K562 (cell line): ENCODE results near the gene AGAP3. TPM values are rescaled to one million over a fixed set of nuclear protein-coding genes. Genes with fewer than 3 reads are reported as not detected.

ENCODE experiments used
- ATAC-seq: fragments of 200-7000 bp; cut with Tn5 transposase; 3 replicates; pipeline ENCODE4 v1.9.1; 2020; ENCODE audit warnings: moderate library complexity
- BruUV-seq: library from RNA; stranded (reverse); fragments of 400-500 nt; replicated peaks from 2 replicates; lab custom pipeline; 2021; lab: Mats Ljungman, UMichigan
- CTCF ChIA-PET: fragments of 300-600 bp; formaldehyde crosslinking; extraction: SDS; loops from one replicate; lab custom pipeline; 2021; ENCODE audit warnings: low intra/inter-chr PET ratio; lab: Yijun Ruan, JAX
- POLR2A ChIA-PET: fragments of 300-600, 350-650 bp; sonication (Branson Sonifier 250); formaldehyde crosslinking; extraction: SDS; loops from one replicate; lab custom pipeline; 2021; ENCODE audit warnings: antibody characterized with exemption, inconsistent platforms; lab: Yijun Ruan, JAX
- DNase-seq, 4 experiments: peaks; one replicate each; pipeline versions ENCODE4 v3.0.0 to v3.0.0-alpha.2; 2011 to 2018; ENCODE audit warnings: low spot score in 3 of 4, mixed read lengths in 3 of 4; ENCODE audit errors: extremely low read depth in 1 of 4
- FAIRE-seq: peaks from 2 replicates; lab custom pipeline; 2011; peaks lifted over from hg19 to GRCh38; lab: Jason Lieb, UNC
- H2AFZ ChIP-seq: 2 replicates; pipeline ENCODE4 v1.6.0; 2011; ENCODE audit warnings: low read depth, low read length, control low read depth, inconsistent platforms
- H3K27ac ChIP-seq: fragments of 200-600 bp; 3 replicates; pipeline ENCODE4 v1.8.0; 2011; ENCODE audit warnings: low read depth, mild to moderate bottlenecking, control low read depth, inconsistent platforms, low read length, moderate library complexity, mixed read lengths; ENCODE audit errors: extremely low read depth
- H3K27me3 ChIP-seq, 2 experiments: fragments of 300-600 bp in 1 of 2; 2 replicates in 1 of 2; 3 replicates in 1 of 2; pipeline versions ENCODE4 v1.6.0 to v1.8.0; 2011; ENCODE audit warnings: inconsistent platforms in 2 of 2, low read length in 2 of 2, mild to moderate bottlenecking in 1 of 2, mixed read lengths in 1 of 2, moderate library complexity in 1 of 2; ENCODE audit not compliant: control insufficient read depth in 2 of 2, insufficient read depth in 2 of 2
- H3K36me3 ChIP-seq: fragments of 300-600 bp; 3 replicates; pipeline ENCODE4 v1.8.0; 2011; ENCODE audit warnings: mild to moderate bottlenecking, low read length, inconsistent platforms; ENCODE audit not compliant: control insufficient read depth, insufficient read depth
- H3K4me1 ChIP-seq, 2 experiments: fragments of 200-600 bp in 1 of 2; replicated peaks in 1 of 2; 2 replicates in 1 of 2; 3 replicates in 1 of 2; pipeline versions ENCODE4 v1.5.1 to v1.8.0; 2011; ENCODE audit warnings: inconsistent platforms in 2 of 2, low read length in 2 of 2, mild to moderate bottlenecking in 1 of 2, mixed read lengths in 1 of 2, moderate library complexity in 1 of 2; ENCODE audit not compliant: control insufficient read depth in 2 of 2, insufficient read depth in 2 of 2
- H3K4me2 ChIP-seq: 2 replicates; pipeline ENCODE4 v1.6.1; 2011; ENCODE audit warnings: low read length, control low read depth, inconsistent platforms, mixed read lengths; ENCODE audit not compliant: insufficient read depth
- H3K4me3 ChIP-seq: fragments of 200-600 bp; sonication (generic), shearing (Covaris generic); 2 replicates; pipeline ENCODE4 v1.5.1; 2016; ENCODE audit warnings: control low read depth, inconsistent platforms
- H3K79me2 ChIP-seq: fragments of 200-600 bp; 3 replicates; pipeline ENCODE4 v1.8.0; 2011; ENCODE audit warnings: low read length, inconsistent platforms; ENCODE audit not compliant: control insufficient read depth, insufficient read depth
- H3K9ac ChIP-seq, 2 experiments: 2 replicates each; pipeline versions ENCODE4 v1.6.0 to v1.6.1; 2011; ENCODE audit warnings: low read depth in 2 of 2, low read length in 2 of 2, control low read depth in 1 of 2, inconsistent platforms in 1 of 2, mild to moderate bottlenecking in 1 of 2, mixed read lengths in 1 of 2; ENCODE audit not compliant: insufficient read depth in 1 of 2
- H3K9me1 ChIP-seq: one replicate; pipeline ENCODE4 v1.6.0; 2011; ENCODE audit warnings: inconsistent platforms, mild to moderate bottlenecking, low read length, moderate library complexity; ENCODE audit not compliant: control insufficient read depth, insufficient read depth
- H3K9me3 ChIP-seq: replicated peaks from 2 replicates; pipeline ENCODE4 v1.5.1; 2011; ENCODE audit warnings: low read depth, low read length, inconsistent platforms; ENCODE audit not compliant: control insufficient read depth, insufficient read depth
- H4K20me1 ChIP-seq: replicated peaks from 2 replicates; pipeline ENCODE4 v1.6.1; 2011; ENCODE audit warnings: low read length, inconsistent platforms, mixed read lengths; ENCODE audit not compliant: control insufficient read depth, insufficient read depth
- FOXK2 ChIP-seq, 2 experiments: fragments of 450-650 bp; IDR thresholded peaks in 1 of 2; conservative IDR thresholded peaks in 1 of 2; 2 replicates each; pipeline ENCODE4 v1.6.1; 2016; ENCODE audit warnings: low read depth in 2 of 2, mild to moderate bottlenecking in 1 of 2
- GATAD2B ChIP-seq: fragments of 450-650 bp; IDR thresholded peaks from 2 replicates; pipeline ENCODE4 v1.6.1; 2017; ENCODE audit warnings: mild to moderate bottlenecking, borderline replicate concordance
- MCM3 ChIP-seq: fragments of 450-650 bp; IDR thresholded peaks from 2 replicates; pipeline ENCODE4 v1.6.1; 2016
- MYBL2 ChIP-seq, 2 experiments: fragments of 450-650 bp in 1 of 2; sonication (generic) in 1 of 2; formaldehyde crosslinking in 1 of 2; IDR thresholded peaks; 2 replicates each; pipeline versions ENCODE4 v1.6.1 to v1.8.1; 2017 to 2022; ENCODE audit warnings: borderline replicate concordance in 1 of 2, inconsistent platforms in 1 of 2, low read depth in 1 of 2, mild to moderate bottlenecking in 1 of 2, missing genetic modification reagents in 1 of 2, moderate library complexity in 1 of 2
- NFRKB ChIP-seq: fragments of 450-650 bp; IDR thresholded peaks from 2 replicates; pipeline ENCODE4 v1.6.1; 2016; ENCODE audit warnings: low read depth
- NRF1 ChIP-seq, 2 experiments: fragments of 450-650 bp; IDR thresholded peaks in 1 of 2; conservative IDR thresholded peaks in 1 of 2; 2 replicates each; pipeline ENCODE4 v1.6.1; 2014; ENCODE audit warnings: mild to moderate bottlenecking in 2 of 2
- NUFIP1 ChIP-seq: fragments of 450-650 bp; IDR thresholded peaks from 2 replicates; pipeline ENCODE4 v1.6.1; 2018; ENCODE audit not compliant: partially characterized antibody
- POLR2G ChIP-seq: fragments of 200-400 bp; formaldehyde crosslinking; IDR thresholded peaks from 2 replicates; pipeline ENCODE4 v1.6.1; 2017; ENCODE audit warnings: low read depth, mild to moderate bottlenecking, antibody characterized with exemption, low read length, moderate library complexity
- SIN3A ChIP-seq, 2 experiments: fragments of 150-350 bp in 1 of 2; IDR thresholded peaks; 2 replicates each; pipeline ENCODE4 v1.6.1; 2011 to 2016; ENCODE audit warnings: borderline replicate concordance in 2 of 2, low read depth in 2 of 2, low read length in 2 of 2, mild to moderate bottlenecking in 2 of 2, moderate library complexity in 2 of 2; ENCODE audit not compliant: control insufficient read depth in 1 of 2
- TBL1XR1 ChIP-seq, 2 experiments: IDR thresholded peaks; 2 replicates each; pipeline ENCODE4 v1.6.1; 2012; ENCODE audit warnings: improper control_type of control experiment in 2 of 2, low read length in 2 of 2, mild to moderate bottlenecking in 1 of 2
- ZNF830 ChIP-seq: fragments of 250-450 bp; sonication (Bioruptor Pico); IDR thresholded peaks from 2 replicates; pipeline ENCODE4 v1.5.0; 2021; ENCODE audit warnings: mild to moderate bottlenecking
- WGBS: fragments of 100-300 bp; shearing (Covaris generic); methylation state at CpG from one replicate; pipeline ENCODE4 v1.1.6; 2016; ENCODE audit warnings: low coverage, mixed read lengths; ENCODE audit not compliant: insufficient coverage; ENCODE audit errors: missing lambda C conversion rate; 5-methylcytosine and 5-hydroxymethylcytosine counted together
- in situ Hi-C: fragments of 300-500 bp; cut with MboI; formaldehyde crosslinking; loops from 4 replicates; pipeline ENCODE4 v1.15.0; 2018; ENCODE audit warnings: inconsistent platforms, mixed read lengths
- intact Hi-C: fragments of 100-400 bp; cut with micrococcal nuclease; formaldehyde crosslinking; loops from 2 replicates; pipeline ENCODE4 v1.14.2; 2022
- polyA plus RNA-seq, 8 experiments: library from polyadenylated mRNA; depleted of rRNA in 4 of 8; stranded (reverse) in 5 of 8; unstranded in 3 of 8; fragments of >200 nt; fragmentation: Nextera tagmentation in 2 of 8; fragmentation: Illumina TruSeq in 1 of 8; extraction: Ambion mirVana in 2 of 8; extraction: Trizol in 1 of 8; gene quantifications; 2 replicates each; pipeline versions ENCODE4 v1.2.1 to v1.2.3, GENCODE V29; 2011 to 2014; ENCODE audit warnings: inconsistent platforms in 1 of 8, missing spikeins in 1 of 8
- total RNA-seq, 7 experiments: library from RNA; depleted of rRNA in 6 of 7; stranded (reverse); fragments of >200 nt in 6 of 7; fragmentation: Illumina TruSeq in 2 of 7; extraction: Trizol in 2 of 7; gene quantifications; 2 replicates each; pipeline versions ENCODE4 v1.2.1 to v1.2.3, GENCODE V29; 2011 to 2021; ENCODE audit warnings: low replicate concordance in 1 of 7
- TF ChIP-seq, protein P1 (sequence below): sonication (generic); formaldehyde crosslinking; IDR thresholded peaks from 2 replicates; pipeline ENCODE4 v1.8.1; 2022; ENCODE audit warnings: missing genetic modification reagents
- TF ChIP-seq, protein P2 (sequence below): sonication (generic); formaldehyde crosslinking; IDR thresholded peaks from 2 replicates; pipeline ENCODE4 v1.8.0; 2022; ENCODE audit warnings: missing genetic modification reagents, mild to moderate bottlenecking, moderate library complexity, borderline replicate concordance
- TF ChIP-seq, protein P3 (sequence below): fragments of 450-650 bp; formaldehyde crosslinking; IDR thresholded peaks from 2 replicates; pipeline ENCODE4 v1.4.0; 2022; ENCODE audit warnings: missing genetic modification characterization
- TF ChIP-seq, protein P4 (sequence below): fragments of 450-650 bp; formaldehyde crosslinking; IDR thresholded peaks from 2 replicates; pipeline ENCODE4 v1.4.0; 2020; ENCODE audit warnings: mild to moderate bottlenecking, moderate library complexity

AGAP3 gene
- total and polyA plus RNA-seq, 9 of the 15 experiments (the other 6 are each of a cell fraction or from before 2014, with no cell fraction given): 3.4 to 208 (median 62.2) TPM

DNA sequence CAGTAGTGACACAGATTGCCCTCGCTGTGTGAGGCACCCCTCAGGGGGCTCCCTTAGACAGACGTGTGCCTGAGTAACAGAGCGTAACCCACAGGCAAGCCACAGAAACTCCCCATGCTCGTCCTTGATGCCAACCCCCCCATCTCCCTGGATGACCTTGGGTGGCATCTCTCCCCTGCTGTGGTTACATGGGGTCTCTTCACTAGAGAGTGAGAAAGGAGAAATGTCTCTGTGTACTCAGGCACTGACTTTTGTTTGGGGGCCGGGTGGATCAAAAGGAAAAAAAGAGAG, 101.9 kb downstream of the AGAP3 start:
- Histone ChIP-seq H3K4me2 (no peak overlapping the region), H4K20me1 (peaks cover 2% of the 10 kb centered on the region; the same call in 1 of the 2 replicates), H3K27ac (no peak overlapping the region), H3K4me1 (peaks cover 0 to 19% of the 10 kb centered on the region in 2 experiments; a peak in 2 of 5 replicates), H3K36me3 (no peaks in the 10 kb centered on the region), H3K9me1 (no peaks in the 10 kb centered on the region), H3K9ac (no peak overlapping the region), H3K9me3 (no peaks in the 10 kb centered on the region; the same call in 1 of the 2 replicates), H3K79me2 (no peaks in the 10 kb centered on the region), H3K4me3 (no peak overlapping the region), H2AFZ (no peak overlapping the region), H3K27me3 (peaks cover 64 to 70% of the 10 kb centered on the region in 2 experiments)
- TF ChIP-seq, protein P1, sequence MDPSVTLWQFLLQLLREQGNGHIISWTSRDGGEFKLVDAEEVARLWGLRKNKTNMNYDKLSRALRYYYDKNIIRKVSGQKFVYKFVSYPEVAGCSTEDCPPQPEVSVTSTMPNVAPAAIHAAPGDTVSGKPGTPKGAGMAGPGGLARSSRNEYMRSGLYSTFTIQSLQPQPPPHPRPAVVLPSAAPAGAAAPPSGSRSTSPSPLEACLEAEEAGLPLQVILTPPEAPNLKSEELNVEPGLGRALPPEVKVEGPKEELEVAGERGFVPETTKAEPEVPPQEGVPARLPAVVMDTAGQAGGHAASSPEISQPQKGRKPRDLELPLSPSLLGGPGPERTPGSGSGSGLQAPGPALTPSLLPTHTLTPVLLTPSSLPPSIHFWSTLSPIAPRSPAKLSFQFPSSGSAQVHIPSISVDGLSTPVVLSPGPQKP (CRISPR knock-in tag): no peak
- TF ChIP-seq MCM3: no peak
- TF ChIP-seq FOXK2 (conservative IDR thresholded peaks at IDR 0.05 in 1 of 2, IDR thresholded peaks at IDR 0.05 in 1 of 2; ENCODE audit: low read depth in 2 of 2): no peak
- TF ChIP-seq, protein P2, sequence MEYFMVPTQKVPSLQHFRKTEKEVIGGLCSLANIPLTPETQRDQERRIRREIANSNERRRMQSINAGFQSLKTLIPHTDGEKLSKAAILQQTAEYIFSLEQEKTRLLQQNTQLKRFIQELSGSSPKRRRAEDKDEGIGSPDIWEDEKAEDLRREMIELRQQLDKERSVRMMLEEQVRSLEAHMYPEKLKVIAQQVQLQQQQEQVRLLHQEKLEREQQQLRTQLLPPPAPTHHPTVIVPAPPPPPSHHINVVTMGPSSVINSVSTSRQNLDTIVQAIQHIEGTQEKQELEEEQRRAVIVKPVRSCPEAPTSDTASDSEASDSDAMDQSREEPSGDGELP: no peak
- no peak for TF ChIP-seq SIN3A (IDR thresholded peaks at IDR 0.05; ENCODE audit: borderline replicate concordance in 2 of 2, control insufficient read depth in 1 of 2, low read depth in 2 of 2, low read length in 2 of 2)
- TF ChIP-seq POLR2G: no peak
- TF ChIP-seq, protein P3, sequence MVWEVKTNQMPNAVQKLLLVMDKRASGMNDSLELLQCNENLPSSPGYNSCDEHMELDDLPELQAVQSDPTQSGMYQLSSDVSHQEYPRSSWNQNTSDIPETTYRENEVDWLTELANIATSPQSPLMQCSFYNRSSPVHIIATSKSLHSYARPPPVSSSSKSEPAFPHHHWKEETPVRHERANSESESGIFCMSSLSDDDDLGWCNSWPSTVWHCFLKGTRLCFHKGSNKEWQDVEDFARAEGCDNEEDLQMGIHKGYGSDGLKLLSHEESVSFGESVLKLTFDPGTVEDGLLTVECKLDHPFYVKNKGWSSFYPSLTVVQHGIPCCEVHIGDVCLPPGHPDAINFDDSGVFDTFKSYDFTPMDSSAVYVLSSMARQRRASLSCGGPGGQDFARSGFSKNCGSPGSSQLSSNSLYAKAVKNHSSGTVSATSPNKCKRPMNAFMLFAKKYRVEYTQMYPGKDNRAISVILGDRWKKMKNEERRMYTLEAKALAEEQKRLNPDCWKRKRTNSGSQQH: no peak
- no peak for TF ChIP-seq TBL1XR1 (IDR thresholded peaks at IDR 0.05; ENCODE audit: low read length in 2 of 2)
- TF ChIP-seq MYBL2 (IDR thresholded peaks at IDR 0.05; ENCODE audit: low read depth): no peak
- TF ChIP-seq MYBL2 (CRISPR knock-in tag; IDR thresholded peaks at IDR 0.05; ENCODE audit: borderline replicate concordance): no peak
- no peak for TF ChIP-seq NRF1 (conservative IDR thresholded peaks at IDR 0.05 in 1 of 2, IDR thresholded peaks at IDR 0.05 in 1 of 2)
- no peak for TF ChIP-seq ZNF830 (CRISPR knock-in tag)
- TF ChIP-seq, protein P4, sequence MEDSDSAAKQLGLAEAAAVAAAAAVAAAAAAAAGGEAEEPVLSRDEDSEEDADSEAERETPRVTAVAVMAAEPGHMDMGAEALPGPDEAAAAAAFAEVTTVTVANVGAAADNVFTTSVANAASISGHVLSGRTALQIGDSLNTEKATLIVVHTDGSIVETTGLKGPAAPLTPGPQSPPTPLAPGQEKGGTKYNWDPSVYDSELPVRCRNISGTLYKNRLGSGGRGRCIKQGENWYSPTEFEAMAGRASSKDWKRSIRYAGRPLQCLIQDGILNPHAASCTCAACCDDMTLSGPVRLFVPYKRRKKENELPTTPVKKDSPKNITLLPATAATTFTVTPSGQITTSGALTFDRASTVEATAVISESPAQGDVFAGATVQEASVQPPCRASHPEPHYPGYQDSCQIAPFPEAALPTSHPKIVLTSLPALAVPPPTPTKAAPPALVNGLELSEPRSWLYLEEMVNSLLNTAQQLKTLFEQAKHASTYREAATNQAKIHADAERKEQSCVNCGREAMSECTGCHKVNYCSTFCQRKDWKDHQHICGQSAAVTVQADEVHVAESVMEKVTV: no peak
- no peak for TF ChIP-seq NUFIP1
- no peak for TF ChIP-seq GATAD2B
- TF ChIP-seq NFRKB: no peak
- ATAC-seq (no peak), DNase-seq (no peak), FAIRE-seq (no peak)
- ChIA-PET POLR2A (interaction anchor here (0.6 to 1.1 kb wide), 3 partner anchors 8 to 241 kb away, joined by 3 to 4 read pairs (median 3); no protein-coding TSS in a partner anchor), CTCF (no interaction called here)
- WGBS: 0% methylated on average over 5 of the region's 5 CpGs
- in situ Hi-C loops (no loop called here), intact Hi-C loops (no loop called here)
- BruUV-seq: no TSS peak
